GM23248 (cell line): ENCODE results near the gene ATOSA.

Experiments used
- EZH2 ChIP-seq: fragments of 200-600 bp; sonication (generic); IDR thresholded peaks from 2 replicates; pipeline ENCODE4 v1.6.1; 2018; ENCODE audit warnings: antibody characterized with exemption, mild to moderate bottlenecking; ENCODE audit not compliant: insufficient read depth, poor library complexity, severe bottlenecking
- EZH2phosphoT487 ChIP-seq: fragments of 200-600 bp; sonication (generic); IDR thresholded peaks from 2 replicates; pipeline ENCODE4 v1.6.1; 2018; ENCODE audit warnings: antibody characterized with exemption, moderate library complexity, mild to moderate bottlenecking, low read depth; ENCODE audit not compliant: insufficient read depth

GRCh38 chr15:52652286-52652685 is 26.9 kb downstream of the ATOSA start:
- TF ChIP-seq EZH2 (no peak), EZH2phosphoT487 (no peak)
